ENCODE data around the gene FKBP10.

FKBP10 gene

GRCh38 chr17:41871789-41872188, 59.0 kb downstream of the FKBP10 start:
- no peak for DNase-seq (ENCODE audit: low read depth)
- TF ChIP-seq CTCF (IDR thresholded peaks at IDR 0.05; ENCODE audit: low read depth, low read length) (no peak), POLR2A (IDR thresholded peaks at IDR 0.05; ENCODE audit: extremely low read depth, insufficient read length) (no peak), MYC (IDR thresholded peaks at IDR 0.05; ENCODE audit: low read depth, low read length) (no peak), MAX (IDR thresholded peaks at IDR 0.05; ENCODE audit: low read depth, low read length) (no peak)
- H3K4me3 ChIP-seq (ENCODE audit: low read depth, low read length): no peak overlapping the region
